Dermis microvascular lymphatic vessel endothelial cell (primary cell): ENCODE data around the gene DBT. TPM values are rescaled to one million over a fixed set of nuclear protein-coding genes. Genes with fewer than 3 reads are reported as not detected.
A peak's percentile ranks its signal among the peaks of the same experiment; 100 is the strongest.
"Not testable (repeated sequence)": the region's sequence is repeated elsewhere in the genome, so short reads cannot be mapped to it uniquely, and the experiment has no call there.

ENCODE experiments used
- DNase-seq, 2 donors: peaks; one replicate each; pipeline versions ENCODE4 v3.0.0 to v3.0.0-alpha.2; 2010; ENCODE audit warnings: low read depth in 2 of 2
- total RNA-seq: library from RNA; depleted of rRNA; stranded (reverse); fragments of >200 nt; gene quantifications from 2 replicates; pipeline ENCODE4 v1.2.1, GENCODE V29; 2014

The DBT gene
- total RNA-seq, 1 donor from 2014 or later, result 3.2 TPM

DNA sequence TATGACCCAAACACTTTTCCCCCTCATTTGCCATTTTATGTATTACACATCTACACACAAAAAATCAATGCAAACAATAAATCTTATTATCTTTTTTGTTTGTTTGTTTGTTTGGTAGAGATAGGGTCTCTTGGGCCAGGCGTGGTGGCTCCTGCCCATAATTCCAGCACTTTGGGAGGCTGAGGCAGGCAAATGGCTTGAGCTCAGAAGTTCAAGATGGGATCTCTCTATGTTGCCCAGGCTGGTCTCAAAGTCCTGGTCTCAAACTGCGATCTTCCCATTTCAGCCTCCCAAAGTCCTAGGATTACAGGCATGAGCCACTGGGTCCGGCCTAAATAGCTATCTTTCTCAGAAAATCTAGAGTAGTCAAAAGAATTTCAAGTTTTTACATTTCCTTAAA is 1.2 kb upstream of the DBT start:
- no peak for DNase-seq

DNA sequence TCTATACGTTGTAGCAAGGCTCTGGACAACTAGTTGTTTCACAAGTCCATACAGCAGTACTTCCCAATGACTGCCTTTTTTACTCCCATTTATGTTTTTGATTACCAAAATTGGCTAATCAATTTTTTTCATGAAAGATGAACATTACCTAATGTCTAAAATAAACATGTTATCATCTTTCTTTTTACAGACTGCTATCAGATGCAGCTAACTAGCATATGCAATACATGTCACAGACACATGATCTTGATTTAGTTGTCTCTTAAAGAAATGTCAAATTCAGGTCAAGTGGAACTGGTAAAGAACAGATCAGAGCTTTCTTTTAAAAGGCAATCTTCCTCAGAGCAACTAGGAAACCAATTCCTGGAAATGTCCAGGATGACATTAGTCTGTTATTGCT is 630 bp upstream of the DBT start:
- DNase-seq, result no peak

DNA sequence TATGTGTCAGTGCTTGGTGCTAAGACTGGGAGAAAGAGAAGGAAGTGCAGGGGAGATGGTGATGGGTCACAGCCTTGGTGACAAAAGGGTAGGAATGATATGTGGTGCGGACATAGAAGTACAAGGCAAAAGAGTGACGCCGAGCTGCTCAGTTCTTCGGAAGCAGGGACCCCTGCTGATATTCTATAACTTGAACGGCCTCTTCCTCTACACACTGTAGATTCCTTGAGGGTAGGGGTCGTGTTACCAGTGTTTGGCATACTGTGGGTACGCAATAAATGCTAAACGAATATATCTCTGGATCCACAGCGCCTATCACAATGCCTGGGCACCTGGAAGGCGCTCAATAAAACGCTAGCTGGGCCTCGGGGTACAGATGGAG is 488 bp downstream of the DBT start:
- peak in 1 of 2 donors; percentile 2 for DNase-seq

DNA sequence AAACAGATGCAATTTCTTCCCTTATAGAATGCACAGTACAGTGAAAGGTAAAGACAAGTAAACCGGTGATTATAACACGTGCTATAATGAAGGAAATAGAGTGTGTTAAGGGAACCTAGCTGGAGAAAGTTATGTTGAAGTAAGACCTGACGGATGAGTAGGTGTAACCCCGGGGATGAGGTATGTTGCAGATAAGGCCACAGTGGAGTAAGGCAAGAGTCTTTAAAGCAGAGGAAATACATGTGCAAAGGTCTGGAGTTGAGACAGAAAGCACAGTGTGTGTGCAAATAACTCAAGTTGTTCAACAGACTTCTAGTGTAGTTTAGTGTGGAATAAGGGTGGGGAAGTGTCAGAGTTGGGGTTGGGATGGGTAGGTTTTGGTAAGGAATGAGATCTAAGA is 2.9 kb downstream of the DBT start:
- no peak for DNase-seq

DNA sequence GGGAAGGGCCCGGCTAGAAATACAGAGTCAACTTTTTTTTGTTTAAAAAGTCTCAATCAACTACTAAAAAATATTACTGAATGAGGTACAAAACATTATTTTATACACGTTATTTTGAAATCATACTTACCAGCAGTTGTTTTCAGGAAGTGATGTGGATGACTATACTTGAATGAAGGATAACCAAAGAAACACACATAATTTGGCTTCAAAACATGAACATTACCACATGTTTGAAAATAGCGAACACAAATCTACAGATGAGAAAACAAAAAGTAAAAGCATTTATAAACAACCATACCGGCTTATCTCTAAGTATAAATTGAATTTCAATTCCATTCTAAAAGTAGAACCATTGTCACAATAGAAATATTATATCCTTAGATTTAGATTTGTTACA is 9.0 kb downstream of the DBT start:
- no peak for DNase-seq

DNA sequence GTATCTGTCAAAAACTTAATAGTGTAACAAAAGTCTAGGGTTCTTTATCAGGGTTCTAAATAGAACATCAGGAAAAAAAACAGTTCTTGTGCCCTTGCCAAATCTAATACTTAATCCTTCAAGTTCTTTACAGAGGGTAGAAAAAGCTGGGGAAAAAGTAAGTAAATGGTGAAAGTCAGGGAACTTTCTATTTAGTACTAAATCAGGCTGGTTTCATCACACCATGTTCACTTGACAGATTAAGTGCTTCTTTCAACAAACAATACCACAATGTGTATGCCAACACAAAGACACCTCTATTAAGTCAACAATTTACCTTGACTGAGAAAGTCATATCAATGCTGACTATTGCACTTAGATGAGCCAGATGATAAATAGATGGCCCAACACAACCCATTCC is 9.7 kb downstream of the DBT start:
- DNase-seq, result no peak

DNA sequence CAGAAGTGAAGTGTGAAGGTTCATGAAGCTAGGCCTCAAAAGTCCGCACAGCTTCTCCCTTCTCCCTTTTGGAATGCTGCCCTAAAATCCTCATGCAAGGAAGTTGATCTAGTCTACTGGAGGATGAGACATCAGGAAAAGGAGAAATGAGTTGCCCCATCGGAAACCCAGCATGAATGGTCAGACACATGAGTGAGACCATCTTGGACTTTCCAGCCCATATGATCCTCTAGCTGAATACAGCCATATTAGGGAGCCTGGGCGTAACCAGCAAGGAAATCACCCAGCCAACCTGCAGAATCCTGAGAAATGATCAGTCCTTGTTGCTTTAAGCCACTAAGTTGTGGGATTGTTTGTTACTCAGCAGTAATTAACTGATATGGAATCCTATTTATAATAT is 12.5 kb downstream of the DBT start:
- DNase-seq, result no peak

DNA sequence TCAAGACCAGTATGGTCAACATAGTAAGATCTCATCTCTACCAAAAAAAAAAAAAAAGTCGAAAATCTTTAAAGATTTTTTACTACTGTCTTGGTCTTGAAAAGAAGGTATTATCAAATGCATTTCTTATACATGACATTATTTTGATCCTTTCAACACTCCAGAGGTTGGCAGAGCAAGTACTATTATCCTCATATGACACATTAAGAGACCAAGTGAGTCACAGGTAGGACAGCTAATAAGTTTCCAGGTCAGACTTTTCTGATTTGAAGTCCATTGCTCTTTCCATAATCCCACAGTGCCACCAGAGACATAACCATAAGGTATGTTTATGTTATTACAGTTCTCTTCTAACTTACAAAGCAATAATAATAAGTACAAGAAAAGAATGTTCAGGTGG is 15.2 kb downstream of the DBT start:
- no peak for DNase-seq

DNA sequence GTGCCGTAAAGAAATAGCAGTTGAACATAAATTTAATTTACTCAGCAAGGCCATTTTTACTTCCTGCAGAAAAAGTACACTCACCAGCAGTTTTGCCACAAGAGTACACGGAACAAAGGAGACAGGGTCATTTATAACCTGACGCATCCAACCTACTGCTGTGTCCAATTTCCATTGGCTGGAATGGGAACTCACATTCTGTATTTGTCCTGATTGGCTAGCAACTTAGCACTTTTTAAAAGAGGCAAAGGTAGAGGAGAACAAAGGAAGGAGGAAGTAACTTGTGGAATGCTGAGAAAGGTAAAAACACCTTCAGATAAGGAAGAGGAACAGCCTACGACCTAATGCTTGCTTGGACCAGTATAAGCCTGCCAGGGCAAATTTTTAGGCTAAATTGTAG is 16.1 kb downstream of the DBT start:
- DNase-seq, result not testable (repeated sequence)

DNA sequence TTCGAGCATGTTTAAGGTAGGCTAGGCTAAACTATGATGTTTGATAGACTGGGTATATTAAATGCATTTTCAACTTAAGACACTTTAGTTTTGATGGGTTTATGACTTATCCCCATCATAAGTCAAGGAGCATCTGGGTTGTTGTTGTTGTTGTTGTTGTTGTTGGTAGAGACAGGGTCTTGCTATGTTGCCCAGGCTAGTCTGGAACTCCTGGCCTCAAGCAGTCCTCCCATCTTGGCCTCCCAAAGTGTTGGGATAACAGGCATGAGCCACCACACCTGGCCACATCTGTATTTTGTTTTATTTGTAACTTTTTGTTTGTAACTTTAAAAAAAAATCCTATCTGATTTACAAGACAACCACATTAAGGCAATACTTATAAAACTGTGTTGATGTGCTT is 17.5 kb downstream of the DBT start:
- no peak for DNase-seq

DNA sequence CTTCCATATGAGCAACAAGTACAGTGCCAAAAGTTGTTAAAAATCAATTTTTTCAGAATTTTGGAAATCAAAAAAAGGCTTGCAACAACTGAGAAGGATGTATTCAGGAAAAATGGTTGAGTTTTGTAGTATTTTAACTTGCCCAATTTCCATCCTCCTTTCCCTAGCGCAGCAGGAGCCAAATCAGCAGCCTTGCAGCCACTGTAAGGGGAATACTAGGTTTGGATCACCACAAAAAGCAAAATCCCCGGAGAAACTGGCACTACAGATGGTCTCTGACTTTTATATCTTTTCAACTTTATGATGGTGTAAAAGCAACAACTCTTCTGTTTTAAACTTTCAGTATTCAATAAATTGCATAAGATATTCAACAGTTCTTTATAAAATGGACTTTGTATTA is 17.9 kb downstream of the DBT start:
- DNase-seq, result no peak

DNA sequence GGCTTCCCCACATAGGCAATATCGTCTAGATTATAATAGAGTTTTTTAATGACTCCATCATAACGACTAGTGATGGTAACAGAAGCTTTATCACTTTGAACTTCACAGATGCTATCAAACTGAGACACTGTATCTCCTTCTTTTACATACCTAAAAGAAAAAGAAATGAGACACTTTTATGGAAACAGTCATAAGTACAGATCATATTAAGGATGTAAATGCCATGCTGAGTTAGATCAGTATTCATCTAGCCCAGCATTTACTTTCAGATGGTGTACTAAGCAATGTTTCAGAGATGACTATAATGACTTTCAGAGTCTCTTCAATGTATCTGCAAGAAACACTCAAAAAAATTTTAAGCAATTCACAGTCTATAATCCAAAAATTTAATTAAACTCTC is 18.9 kb downstream of the DBT start:
- DNase-seq, result no peak

DNA sequence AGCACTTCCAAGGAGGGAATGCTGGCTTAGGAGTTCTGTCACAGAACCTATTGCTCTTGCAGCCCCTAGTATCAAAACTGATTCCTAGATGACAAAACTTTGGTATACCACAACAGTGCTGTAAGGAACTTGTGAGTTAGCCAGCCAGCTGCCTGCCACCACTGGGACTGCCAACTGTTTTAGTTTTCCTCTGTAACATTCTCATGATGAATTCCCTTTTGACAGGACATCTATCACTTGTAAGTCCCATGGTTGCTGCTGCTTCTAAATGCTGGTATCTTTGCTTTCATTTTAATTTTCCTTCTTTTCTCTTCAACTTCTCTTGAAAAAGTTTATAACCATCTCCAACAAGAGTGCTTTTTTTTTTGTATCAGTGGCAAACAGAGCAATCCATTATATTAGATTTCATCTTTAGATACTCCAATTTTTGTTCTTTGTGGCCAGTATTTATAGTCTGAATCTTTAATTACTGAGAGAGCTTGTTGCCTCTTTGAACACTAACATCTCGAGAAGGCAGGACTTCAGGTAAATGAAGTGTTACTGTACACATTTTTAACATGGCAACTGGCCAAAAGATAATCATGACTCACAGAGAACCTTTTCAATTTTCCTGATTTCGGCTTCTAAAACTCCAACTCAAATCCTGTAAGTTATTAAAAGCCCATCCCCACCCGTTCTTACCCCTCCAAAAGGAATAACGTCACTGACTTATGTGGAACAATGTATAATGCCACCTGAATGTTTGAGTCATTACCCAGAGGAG is 19.8 kb downstream of the DBT start:
- peak in 1 of 2 donors; percentile 3 for DNase-seq

DNA sequence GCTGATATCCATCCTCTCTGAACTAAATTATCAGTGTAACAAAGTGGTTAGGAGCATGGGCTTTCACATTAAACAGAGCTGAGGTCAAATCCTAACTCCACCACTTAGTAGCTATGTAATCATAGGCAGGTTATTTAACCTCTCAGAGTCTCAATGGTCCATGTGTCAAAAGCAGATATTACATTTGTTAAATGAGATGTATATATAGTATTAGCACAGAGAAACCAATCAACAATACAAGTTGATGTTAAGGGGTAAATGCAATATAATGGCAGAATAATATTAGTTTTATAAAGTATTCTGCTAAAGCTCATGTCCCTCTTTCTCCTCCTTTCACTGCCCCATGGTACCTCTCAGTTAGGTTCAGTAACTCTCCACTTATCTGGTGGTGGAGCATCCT is 27.2 kb downstream of the DBT start:
- DNase-seq, result no peak

DNA sequence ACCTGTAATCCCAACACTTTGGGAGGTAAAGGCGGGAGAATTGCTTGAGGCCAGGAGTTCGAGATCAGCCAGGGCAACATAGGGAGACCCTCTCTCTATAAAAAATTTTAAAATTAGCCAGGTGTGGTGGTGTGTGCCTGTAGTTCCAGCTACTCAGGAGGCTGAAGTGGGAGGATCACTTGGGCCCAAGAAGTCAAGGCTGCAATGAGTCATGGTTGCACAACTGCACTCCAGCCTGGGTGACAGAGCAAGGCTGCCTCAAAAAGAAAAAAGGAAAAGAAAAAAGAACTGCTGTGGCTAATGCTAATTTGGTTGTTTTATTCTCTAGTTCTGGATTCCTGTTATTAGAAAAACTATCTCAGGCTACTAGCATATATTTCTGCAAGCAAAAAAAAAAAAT is 29.8 kb downstream of the DBT start:
- DNase-seq, result no peak

DNA sequence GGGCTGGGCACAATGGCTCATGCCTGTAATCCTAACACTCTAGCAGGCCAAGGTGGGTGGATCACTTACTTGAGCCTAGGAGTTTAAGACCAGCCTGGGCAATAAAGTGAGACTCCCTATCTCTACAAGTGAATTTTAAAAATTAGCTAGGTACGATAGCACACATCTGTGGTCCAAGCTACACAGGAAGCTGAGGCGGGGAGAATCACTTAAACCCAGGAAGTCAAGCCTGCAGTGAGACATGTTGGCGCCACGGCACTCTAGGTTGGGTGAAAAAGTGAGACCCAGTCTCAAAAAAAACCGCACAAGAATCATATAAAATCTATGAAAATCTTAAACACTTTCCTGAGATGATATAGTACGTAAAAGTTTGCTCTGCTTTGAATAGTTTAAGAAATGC is 30.2 kb downstream of the DBT start:
- DNase-seq, result no peak

DNA sequence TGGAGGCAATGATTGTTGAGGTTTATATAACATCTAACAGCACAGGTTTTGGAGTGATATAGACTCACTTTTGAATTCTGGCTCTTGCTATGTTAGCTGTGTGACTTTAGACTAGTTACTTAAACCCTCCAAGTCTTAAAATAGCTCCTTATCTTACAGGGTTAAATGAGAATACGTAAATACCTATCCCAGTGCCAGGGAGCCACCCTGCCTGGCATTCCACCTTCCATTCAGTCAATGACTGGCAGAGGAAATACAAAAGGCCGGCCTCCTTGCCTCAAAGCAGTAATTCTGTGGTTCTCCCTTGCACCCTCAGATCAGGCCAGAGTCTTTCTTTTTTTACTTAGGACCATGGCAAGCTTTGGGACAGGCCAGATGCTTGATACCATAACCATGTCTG is 31.8 kb downstream of the DBT start:
- no peak for DNase-seq

DNA sequence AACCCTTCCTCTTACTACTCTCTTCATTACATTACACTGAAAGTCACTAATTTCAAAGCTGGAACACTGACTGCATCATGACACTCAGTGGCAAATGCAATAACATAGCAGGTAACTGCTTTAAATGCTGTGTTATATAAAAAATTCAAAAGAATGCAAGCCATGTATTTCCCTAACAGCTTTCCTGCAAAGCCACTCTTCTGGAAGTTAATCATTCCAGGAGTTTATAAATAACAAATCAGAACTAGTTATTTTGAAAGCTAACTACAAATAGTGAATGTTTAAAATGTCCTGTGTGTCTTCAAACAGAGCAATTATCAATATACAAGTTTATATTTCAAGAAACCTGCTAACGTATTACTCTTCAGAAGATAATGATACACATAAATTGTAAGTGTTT is 34.5 kb downstream of the DBT start:
- DNase-seq, result no peak

DNA sequence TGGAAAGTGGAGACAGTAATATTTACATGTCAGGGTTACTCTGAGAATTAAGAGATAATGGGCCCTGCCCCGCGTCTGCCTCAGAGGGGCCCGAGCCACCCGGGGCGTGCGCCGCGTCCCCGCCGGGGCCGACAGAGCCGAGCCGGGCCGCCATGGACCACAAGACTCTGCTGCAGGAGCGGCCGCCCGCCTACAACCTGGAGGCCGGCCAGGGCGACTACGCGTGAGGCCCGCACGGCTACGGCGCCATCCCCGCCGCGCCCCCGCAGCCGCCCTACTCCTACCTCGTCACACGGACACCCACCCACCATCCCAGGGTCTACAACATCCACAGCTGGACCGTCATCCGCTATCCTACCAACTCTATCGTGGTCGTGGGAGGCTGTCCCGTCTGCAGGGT is 36.5 kb downstream of the DBT start:
- no peak for DNase-seq

DNA sequence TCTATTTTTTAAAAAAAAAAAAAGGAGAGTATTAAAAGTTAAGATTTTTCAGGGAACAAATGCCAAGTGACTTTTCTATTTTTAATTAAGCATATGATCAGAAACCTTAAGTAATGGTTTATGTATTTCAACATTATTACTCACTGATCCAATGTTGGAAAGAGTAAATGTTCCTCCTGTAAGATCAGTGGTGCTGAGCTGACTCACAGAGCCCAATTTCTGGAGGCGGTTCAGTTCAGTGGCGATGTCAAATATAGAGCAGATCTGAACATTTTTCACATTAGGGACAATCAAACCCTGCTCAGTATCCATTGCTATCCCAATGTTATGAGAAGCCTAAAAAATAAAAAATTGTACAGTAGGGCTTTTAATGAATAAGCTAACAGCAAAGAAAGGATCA is 43.3 kb downstream of the DBT start:
- DNase-seq, result no peak

DNA sequence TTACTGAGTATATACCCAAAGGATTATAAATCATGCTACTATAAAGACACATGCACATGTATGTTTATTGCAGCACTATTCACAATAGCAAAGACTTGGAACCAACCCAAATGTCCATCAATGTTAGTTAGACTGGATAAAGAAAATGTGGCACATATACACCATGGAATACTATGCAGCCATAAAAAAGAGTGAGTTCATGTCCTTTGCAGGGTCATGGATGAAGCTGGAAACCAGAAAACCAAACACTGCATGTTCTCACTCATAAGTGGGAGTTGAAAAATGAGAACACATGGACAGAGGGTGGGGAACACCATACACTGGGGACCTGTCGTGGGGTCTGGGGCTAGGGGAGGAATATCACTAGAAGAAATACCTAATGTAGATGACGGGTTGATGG is 44.0 kb downstream of the DBT start:
- not testable (repeated sequence) for DNase-seq

DNA sequence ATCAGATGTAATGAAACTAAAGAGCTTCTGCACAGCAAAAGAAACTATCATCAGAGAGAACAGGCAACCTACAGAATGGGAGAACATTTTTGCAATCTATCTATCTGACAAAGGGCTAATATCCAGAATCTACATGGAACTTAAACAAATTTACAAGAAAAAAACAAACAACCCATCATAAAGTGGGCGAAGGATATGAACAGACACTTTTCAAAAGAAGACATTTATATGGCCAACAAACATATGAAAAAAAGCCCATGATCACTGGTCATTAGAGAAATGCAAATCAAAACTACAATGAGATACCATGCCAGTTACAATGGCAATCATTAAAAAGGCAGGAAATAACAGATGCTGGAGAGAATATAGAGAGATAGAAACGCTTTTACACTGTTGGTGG is 44.5 kb downstream of the DBT start:
- DNase-seq, result not testable (repeated sequence)

DNA sequence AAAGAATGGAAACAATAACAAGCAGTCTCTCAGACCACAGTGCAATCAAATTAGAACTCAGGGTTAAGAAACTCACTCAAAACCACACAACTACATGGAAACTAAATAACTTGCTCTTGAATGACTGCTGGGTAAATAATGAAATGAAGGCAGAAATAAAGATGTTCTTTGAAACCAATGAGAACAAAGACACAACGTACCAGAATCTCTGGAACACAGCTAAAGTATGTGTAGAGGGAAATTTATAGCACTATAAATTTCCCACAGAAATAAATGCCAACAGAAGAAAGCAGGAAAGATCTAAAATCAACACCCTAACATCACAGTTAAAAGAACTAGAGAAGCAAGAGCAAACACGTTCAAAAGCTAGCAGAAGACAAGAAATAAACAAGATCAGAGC is 46.9 kb downstream of the DBT start:
- DNase-seq, result not testable (repeated sequence)

DNA sequence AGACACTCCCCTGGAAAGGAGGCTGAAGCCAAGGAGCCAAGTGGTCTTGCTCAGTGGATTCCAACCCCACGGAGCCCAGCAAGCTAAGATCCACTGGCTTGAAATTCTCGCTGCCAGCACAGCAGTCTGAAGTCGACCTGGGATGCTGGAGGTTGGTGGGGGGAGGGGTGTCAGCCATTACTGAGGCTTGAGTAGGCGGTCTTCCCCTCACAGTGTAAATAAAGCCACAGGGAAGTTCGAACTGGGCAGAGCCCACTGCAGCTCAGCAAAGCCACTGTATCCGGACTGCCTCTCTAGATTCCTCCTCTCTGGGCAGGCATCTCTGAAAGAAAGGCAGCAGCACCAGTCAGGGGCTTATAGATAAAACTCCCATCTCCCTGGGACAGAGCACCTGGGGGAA is 49.6 kb downstream of the DBT start:
- DNase-seq, result not testable (repeated sequence)
